Astrocyte of the spinal cord (primary cell): ENCODE data around the gene GAK.
"Not testable (repeated sequence)": the region's sequence is repeated elsewhere in the genome, so short reads cannot be mapped to it uniquely, and the experiment has no call there.

Experiments
- DNase-seq: peaks from one replicate; pipeline ENCODE4 v3.0.0; 2011; ENCODE audit warnings: low read depth, low spot score
- H3K4me3 ChIP-seq: 2 replicates; pipeline ENCODE4 v1.5.1; 2011; ENCODE audit warnings: low read depth, mild to moderate bottlenecking, low read length, moderate library complexity
- CTCF ChIP-seq: IDR thresholded peaks from 2 replicates; pipeline ENCODE4 v1.5.1; 2012; ENCODE audit warnings: low read depth, mild to moderate bottlenecking, low read length, inconsistent platforms
- in situ Hi-C: cut with HindIII; loops from 2 replicates; pipeline ENCODE4 v1.10.0; 2017; ENCODE audit warnings: low sequenced_read_pairs

Gene GAK

GRCh38 chr4:930827-931193, 1.3 kb downstream of the GAK start:
- DNase-seq: no peak
- in situ Hi-C loops: no loop called here
- H3K4me3 ChIP-seq: peak overlapping the region; percentile 67
- TF ChIP-seq CTCF: no peak

GRCh38 chr4:930028-930551, 2.0 kb downstream of the GAK start:
- no peak for DNase-seq
- in situ Hi-C loops: no loop called here
- H3K4me3 ChIP-seq: no peak overlapping the region
- no peak for TF ChIP-seq CTCF

- in situ Hi-C loops: no loop called here
- DNase-seq: no peak
- TF ChIP-seq CTCF: no peak
- H3K4me3 ChIP-seq: no peak overlapping the region
These were observed 2.9 kb downstream of the GAK start for GRCh38 chr4:929096-929765.

GRCh38 chr4:927566-927965, 4.5 kb downstream of the GAK start:
- DNase-seq, in situ Hi-C loops, H3K4me3 ChIP-seq: not testable (repeated sequence)

- H3K4me3 ChIP-seq: no peak overlapping the region
- DNase-seq: no peak
- in situ Hi-C loops: no loop called here
- TF ChIP-seq CTCF: peak; percentile 50
These were observed 5.6 kb downstream of the GAK start for GRCh38 chr4:926538-926937.

GRCh38 chr4:925771-926500, 6.2 kb downstream of the GAK start:
- no peak for TF ChIP-seq CTCF
- no peak for DNase-seq
- in situ Hi-C loops: no loop called here
- H3K4me3 ChIP-seq: no peak overlapping the region

- DNase-seq: no peak
- TF ChIP-seq CTCF: no peak
- H3K4me3 ChIP-seq: no peak overlapping the region
- in situ Hi-C loops: no loop called here
These were observed 6.9 kb downstream of the GAK start for GRCh38 chr4:925171-925570.
